GM21390 (cell line): Measurements from ENCODE around the gene PTCH1.
A peak's percentile ranks its signal among the peaks of the same experiment; 100 is the strongest.

Experiments
- ATAC-seq: cut with Tn5 transposase; IDR thresholded peaks from one replicate; pipeline ENCODE4 v1.9.1; 2021; ENCODE audit not compliant: unreplicated experiment

PTCH1 gene

GRCh38 chr9:95465115-95465514 lies 51.7 kb downstream of the PTCH1 start:
- ATAC-seq = no peak

- ATAC-seq = peak; percentile 20
Measured at GRCh38 chr9:95463148-95464060, 53.4 kb downstream of the PTCH1 start.

- peak; percentile 90 for ATAC-seq
Measured at GRCh38 chr9:95462249-95463147, 54.3 kb downstream of the PTCH1 start.

- ATAC-seq = no peak
Measured at GRCh38 chr9:95461448-95462248, 55.1 kb downstream of the PTCH1 start.

- no peak for ATAC-seq
Measured at GRCh38 chr9:95460518-95461164, 56.1 kb downstream of the PTCH1 start.

GRCh38 chr9:95459851-95460517 lies 56.8 kb downstream of the PTCH1 start:
- no peak for ATAC-seq

- no peak for ATAC-seq
Measured at GRCh38 chr9:95459178-95459577, 57.6 kb downstream of the PTCH1 start.

- ATAC-seq = no peak
Measured at GRCh38 chr9:95458666-95459065, 58.1 kb downstream of the PTCH1 start.

GRCh38 chr9:95457769-95458168 lies 59.0 kb downstream of the PTCH1 start:
- no peak for ATAC-seq

- no peak for ATAC-seq
Measured at GRCh38 chr9:95455714-95456113, 61.1 kb downstream of the PTCH1 start.

- no peak for ATAC-seq
Measured at GRCh38 chr9:95452176-95452575, 64.6 kb downstream of the PTCH1 start.

GRCh38 chr9:95451065-95451426 lies 65.7 kb downstream of the PTCH1 start:
- ATAC-seq = no peak

GRCh38 chr9:95450171-95451064 lies 66.4 kb downstream of the PTCH1 start:
- ATAC-seq = no peak

GRCh38 chr9:95449016-95449415 lies 67.8 kb downstream of the PTCH1 start:
- no peak for ATAC-seq

GRCh38 chr9:95447660-95448420 lies 68.9 kb downstream of the PTCH1 start:
- no peak for ATAC-seq

- ATAC-seq = no peak
Measured at GRCh38 chr9:95446984-95447383, 69.8 kb downstream of the PTCH1 start.

- ATAC-seq = no peak
Measured at GRCh38 chr9:95446259-95446658, 70.5 kb downstream of the PTCH1 start.

GRCh38 chr9:95444160-95444559 lies 72.6 kb downstream of the PTCH1 start:
- no peak for ATAC-seq
